Hair follicular keratinocyte (primary cell): ENCODE measurements around the gene NUP93. TPM values are rescaled to one million over a fixed set of nuclear protein-coding genes. Genes with fewer than 3 reads are reported as not detected.

Experiments used
- total RNA-seq: library from RNA; depleted of rRNA; stranded (reverse); fragments of >200 nt; gene quantifications from 2 replicates; pipeline ENCODE4 v1.2.3, GENCODE V29; 2015

The NUP93 gene
- 62.4 and 96.1 TPM in 2 replicates for total RNA-seq

DNA sequence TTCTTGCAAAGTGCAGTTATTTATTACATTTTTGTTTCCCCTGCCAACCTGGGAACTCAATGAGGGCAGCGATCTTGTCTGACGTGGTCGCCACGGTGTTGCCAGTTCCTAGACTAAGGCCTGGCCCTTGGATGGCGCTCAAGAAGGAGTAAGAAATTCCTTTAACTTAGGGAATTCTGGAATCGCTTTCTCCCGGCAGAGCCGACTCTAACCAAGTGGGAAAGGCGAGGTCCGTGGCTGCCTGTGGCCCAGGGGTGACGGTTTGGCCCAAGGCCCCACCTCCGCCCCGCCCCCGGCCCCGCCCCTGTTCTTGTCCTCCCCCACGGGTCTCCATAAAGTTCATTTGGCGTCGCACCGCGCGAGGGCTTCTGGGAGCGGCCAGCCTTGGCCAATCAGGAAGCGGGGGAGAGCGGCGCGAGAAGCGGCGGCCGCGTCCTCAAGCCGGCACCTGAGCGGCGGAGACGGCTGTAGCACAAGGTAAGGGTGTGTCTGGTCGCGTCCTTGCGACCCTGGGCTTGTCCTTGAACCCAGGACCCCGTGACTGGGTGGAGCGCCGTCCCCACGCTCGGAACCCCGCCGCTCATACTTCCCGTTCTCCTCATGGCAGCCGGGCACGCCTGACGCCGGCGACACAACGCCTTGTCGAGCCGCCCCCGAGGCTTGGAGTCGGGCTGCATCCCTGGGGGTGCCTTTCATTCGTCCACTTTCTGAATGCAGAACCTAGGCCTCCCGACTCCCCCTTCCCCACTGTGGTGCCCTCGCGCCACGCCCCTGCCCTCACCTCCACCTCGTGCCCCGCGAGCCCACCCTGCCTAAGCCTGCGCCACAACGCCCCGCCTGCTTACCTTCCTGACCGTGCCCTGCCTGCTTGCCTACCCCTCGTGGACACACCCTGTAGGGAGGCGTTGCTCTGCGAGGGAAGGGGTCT, at the start of gene NUP93:
TSS of gene NUP93 (plus strand) at position 395 of the 928 bp plus-strand sequence. CDS start 18,119 bp downstream, outside the sequence.

DNA sequence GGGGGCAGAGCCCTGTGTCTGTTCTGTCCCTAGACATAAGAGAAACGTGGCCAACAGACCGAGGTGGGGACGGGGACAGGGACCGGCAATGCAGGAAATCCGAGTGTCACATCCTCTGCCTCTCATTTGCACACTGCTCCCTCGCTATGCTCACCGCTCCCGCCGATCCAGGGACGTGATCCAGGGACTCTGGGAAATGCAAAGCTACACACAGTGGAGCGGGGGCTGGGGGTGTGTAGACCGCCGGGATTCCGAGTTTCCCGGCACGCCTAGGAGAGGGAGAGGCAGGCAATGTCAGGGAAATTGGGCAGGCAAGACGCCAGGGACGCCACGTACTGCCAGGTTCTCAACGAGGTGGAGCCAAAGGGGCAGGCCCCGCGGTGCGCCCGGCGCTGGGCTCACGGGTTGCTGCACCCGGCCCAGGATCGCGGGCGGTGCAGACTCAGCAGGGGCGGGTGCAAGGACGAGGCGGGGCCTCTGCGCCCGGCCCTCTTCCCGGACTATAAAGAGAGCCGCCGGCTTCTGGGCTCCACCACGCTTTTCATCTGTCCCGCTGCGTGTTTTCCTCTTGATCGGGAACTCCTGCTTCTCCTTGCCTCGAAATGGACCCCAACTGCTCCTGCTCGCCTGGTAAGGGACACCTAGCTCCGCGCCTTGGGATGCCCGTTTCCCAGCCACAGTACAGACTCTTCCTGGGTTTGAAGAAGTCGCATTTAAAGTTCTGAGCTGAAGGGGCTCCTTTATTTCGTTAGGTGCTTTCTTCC, 47.8 kb upstream of the NUP93 start, which contains the start of gene MT1X:
TSS of gene MT1X (plus strand) at position 532 of the 764 bp plus-strand sequence. CDS start at position 603, 71 bp downstream.

DNA sequence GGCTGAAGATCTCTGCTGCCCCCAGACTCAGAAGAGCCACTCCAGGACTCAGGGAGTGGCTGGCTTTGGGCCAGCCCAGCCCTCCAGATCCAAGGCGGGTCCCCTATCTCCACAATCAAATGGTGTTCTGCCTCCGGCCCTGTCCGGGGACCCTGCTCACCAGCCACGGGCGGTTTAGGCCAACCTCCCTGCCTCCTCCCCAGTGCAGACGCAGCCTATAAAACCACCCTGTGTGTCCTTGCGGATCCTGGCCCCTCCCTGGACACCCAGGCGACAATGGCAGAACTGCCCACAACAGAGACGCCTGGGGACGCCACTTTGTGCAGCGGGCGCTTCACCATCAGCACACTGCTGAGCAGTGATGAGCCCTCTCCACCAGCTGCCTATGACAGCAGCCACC, 135.0 kb downstream of the NUP93 start, which contains the start of gene SLC12A3:
TSS of gene SLC12A3 (plus strand) at position 248 of the 400 bp plus-strand sequence. CDS start at position 277, 29 bp downstream.

Other genes with a start within 250 kb of the NUP93 start
- gene BBS2, start 210.1 kb upstream of the NUP93 start, total RNA-seq, result 30.8 and 60.3 TPM in 2 replicates
- not detected in 2 replicates for gene MT4, start 165.1 kb upstream of the NUP93 start, total RNA-seq
- not detected in 2 replicates for gene MT3, start 140.6 kb upstream of the NUP93 start, total RNA-seq
- 1,517 and 2,286 TPM in 2 replicates for gene MT2A, start 121.5 kb upstream of the NUP93 start, total RNA-seq
- 18.8 and 161 TPM in 2 replicates for gene MT1E, start 104.3 kb upstream of the NUP93 start, total RNA-seq
- gene MT1M, start 97.5 kb upstream of the NUP93 start, total RNA-seq, result 0.23 and 1.1 TPM in 2 replicates
- gene MT1A, start 91.5 kb upstream of the NUP93 start, total RNA-seq, result 3.5 and 5.2 TPM in 2 replicates
- gene MT1B, start 78.2 kb upstream of the NUP93 start, total RNA-seq, result not detected in 2 replicates
- 12.2 and 42.8 TPM in 2 replicates for gene MT1F, start 72.2 kb upstream of the NUP93 start, total RNA-seq
- gene MT1G, start 62.1 kb upstream of the NUP93 start, total RNA-seq, result 12.8 and 14.0 TPM in 2 replicates
- gene MT1H, start 60.3 kb upstream of the NUP93 start, total RNA-seq, result 10.1 TPM in 1 of 2 replicates, not detected in the other
- gene MT1X, start 47.7 kb upstream of the NUP93 start, total RNA-seq, result 538 and 897 TPM in 2 replicates
- 0.08 TPM in 1 of 2 replicates, not detected in the other for gene SLC12A3, start 135.1 kb downstream of the NUP93 start, total RNA-seq
- 185 and 220 TPM in 2 replicates for gene HERPUD1, start 202.0 kb downstream of the NUP93 start, total RNA-seq
- not detected in 2 replicates for gene CETP, start 231.8 kb downstream of the NUP93 start, total RNA-seq